Gastrocnemius medialis (tissue), 4 donors: ENCODE measurements around the gene NLGN2. TPM values are rescaled to one million over a fixed set of nuclear protein-coding genes. Genes with fewer than 3 reads are reported as not detected.

Source experiments
- ATAC-seq, 2 donors: fragments of 150-250 bp; one replicate each; pipeline ENCODE4 v1.9.1; 2016
- DNase-seq, 2 donors: peaks; one replicate each; pipeline ENCODE4 v3.0.0-alpha.2; 2019
- H3K27ac ChIP-seq, 4 donors: fragments of 200-600 bp; sonication (generic); 1 replicate in 1 of 4; 2 replicates in 3 of 4; pipeline ENCODE4 v1.5.1; 2016 to 2018; ENCODE audit warnings: mild to moderate bottlenecking in 2 of 4, moderate library complexity in 1 of 4
- H3K27me3 ChIP-seq, 3 donors: fragments of 200-600 bp; sonication (generic) in 2 of 3; 1 replicate in 1 of 3; 2 replicates in 2 of 3; pipeline versions ENCODE4 v1.5.1 to v1.6.0; 2016 to 2019; ENCODE audit warnings: mild to moderate bottlenecking in 1 of 3, moderate library complexity in 1 of 3
- H3K36me3 ChIP-seq, 2 donors: fragments of 200-600 bp; sonication (generic) in 1 of 2; one replicate each; pipeline ENCODE4 v1.5.1; 2017 to 2018
- H3K4me1 ChIP-seq, 2 donors: fragments of 200-600 bp; sonication (generic) in 1 of 2; one replicate each; pipeline ENCODE4 v1.5.1; 2016 to 2017; ENCODE audit warnings: mild to moderate bottlenecking in 2 of 2
- H3K4me3 ChIP-seq, 4 donors: fragments of 200-600 bp; sonication (generic) in 3 of 4; 1 replicate in 1 of 4; 2 replicates in 3 of 4; pipeline ENCODE4 v1.5.1; 2016 to 2019; ENCODE audit warnings: mild to moderate bottlenecking in 2 of 4
- H3K9me3 ChIP-seq, 3 donors: fragments of 200-600 bp; sonication (generic) in 2 of 3; 1 replicate in 1 of 3; 2 replicates in 2 of 3; pipeline ENCODE4 v1.5.1; 2016 to 2019
- CTCF ChIP-seq, 5 experiments: fragments of 450-650 bp in 3 of 5; fragments of 200-600 bp in 2 of 5; sonication (generic) in 2 of 5; IDR thresholded peaks in 4 of 5; conservative IDR thresholded peaks in 1 of 5; 1 replicate in 4 of 5; 2 replicates in 1 of 5; pipeline ENCODE4 v1.5.1; 2016 to 2019; ENCODE audit warnings: antibody characterized with exemption in 5 of 5, mild to moderate bottlenecking in 3 of 5, moderate library complexity in 3 of 5
- POLR2A ChIP-seq, 2 donors: fragments of 450-650 bp; IDR thresholded peaks; one replicate each; pipeline ENCODE4 v1.6.1; 2017; ENCODE audit warnings: antibody characterized with exemption in 2 of 2, mild to moderate bottlenecking in 2 of 2, moderate library complexity in 2 of 2
- in situ Hi-C, 4 donors: fragments of 200-750 bp; cut with MboI; loops; one replicate each; pipeline versions ENCODE4 v1.15.0 to v1.8.0; 2017; ENCODE audit warnings: low sequenced_read_pairs in 4 of 4
- intact Hi-C: fragments of 100-400 bp; cut with DNase I; formaldehyde crosslinking; loops from one replicate; pipeline ENCODE4 v1.15.1; 2023; ENCODE audit warnings: low total_unique reads
- total RNA-seq, 4 donors: library from RNA; depleted of rRNA; stranded (reverse); fragments of >200 nt; gene quantifications; one replicate each; pipeline versions ENCODE4 v1.1.0 to v1.2.3, GENCODE V29; 2016

Gene NLGN2
- total RNA-seq, 4 donors from 2014 or later = 4.2 to 6.6 (median 4.4) TPM

GRCh38 chr17:7440113-7440833, 32.6 kb downstream of the NLGN2 start:
- Histone ChIP-seq H3K36me3 (no peaks in the 10 kb centered on the region), H3K27me3 (peaks cover 0 to 4% (median 0%) of the 10 kb centered on the region in 3 donors), H3K27ac (peak overlapping the region; percentile 44 to 100 (median 88)), H3K9me3 (no peaks in the 10 kb centered on the region), H3K4me1 (peaks cover 48 to 72% of the 10 kb centered on the region in 2 donors), H3K4me3 (peak overlapping the region; percentile 55 to 82 (median 62))
- in situ Hi-C loops = loop anchor here in 2 of 4 donors (5.0 to 25.0 kb wide), 2 partner anchors 37 to 122 kb away; partner anchors contain the start of genes SENP3 (in 1 of the 2), TNFSF13 (in 1 of the 2) and ZBTB4 (in 1 of the 2)
- peak; percentile 61 to 77 for DNase-seq
- TF ChIP-seq CTCF (IDR thresholded peaks at IDR 0.05 in 4 of 5, conservative IDR thresholded peaks at IDR 0.05 in 1 of 5) (no peak), POLR2A (IDR thresholded peaks at IDR 0.05) (no peak)
- intact Hi-C loops = no loop called here
- peak in 1 of 2 donors; percentile 7 for ATAC-seq

- H3K4me1 ChIP-seq = peaks cover 42 to 67% of the 10 kb centered on the region in 2 donors
- peak overlapping the region; percentile 44 to 100 (median 88) for H3K27ac ChIP-seq
- peak; percentile 59 to 85 for DNase-seq
- in situ Hi-C loops (loop anchor here in 2 of 4 donors (5.0 to 25.0 kb wide), 2 partner anchors 36 to 121 kb away; partner anchors contain the start of genes SENP3 (in 1 of the 2), TNFSF13 (in 1 of the 2) and ZBTB4 (in 1 of the 2)), intact Hi-C loops (no loop called here)
- no peaks in the 10 kb centered on the region for H3K9me3 ChIP-seq
- peak overlapping the region; percentile 55 to 82 (median 62) for H3K4me3 ChIP-seq
- TF ChIP-seq POLR2A (IDR thresholded peaks at IDR 0.05) = peak in 1 of 2 donors; percentile 31
- no peak for TF ChIP-seq CTCF (IDR thresholded peaks at IDR 0.05 in 4 of 5, conservative IDR thresholded peaks at IDR 0.05 in 1 of 5)
- H3K36me3 ChIP-seq = no peaks in the 10 kb centered on the region
- peaks cover 0 to 4% (median 0%) of the 10 kb centered on the region in 3 donors for H3K27me3 ChIP-seq
- ATAC-seq = peak in 1 of 2 donors; percentile 11
Measured at GRCh38 chr17:7440834-7441195, 33.2 kb downstream of the NLGN2 start.

GRCh38 chr17:7441266-7441665, 33.6 kb downstream of the NLGN2 start:
- in situ Hi-C loops (loop anchor here in 2 of 4 donors (5.0 to 25.0 kb wide), 2 partner anchors 36 to 121 kb away; partner anchors contain the start of genes SENP3 (in 1 of the 2), TNFSF13 (in 1 of the 2) and ZBTB4 (in 1 of the 2)), intact Hi-C loops (no loop called here)
- TF ChIP-seq CTCF (IDR thresholded peaks at IDR 0.05 in 4 of 5, conservative IDR thresholded peaks at IDR 0.05 in 1 of 5) (no peak), POLR2A (IDR thresholded peaks at IDR 0.05) (no peak)
- Histone ChIP-seq H3K4me1 (peaks cover 38 to 67% of the 10 kb centered on the region in 2 donors), H3K4me3 (peak overlapping the region in 1 of 4 donors; percentile 62), H3K9me3 (no peaks in the 10 kb centered on the region), H3K27me3 (peaks cover 0 to 4% (median 0%) of the 10 kb centered on the region in 3 donors), H3K36me3 (no peaks in the 10 kb centered on the region), H3K27ac (peak overlapping the region; percentile 44 to 100 (median 88))
- DNase-seq (no peak), ATAC-seq (no peak)

GRCh38 chr17:7442142-7442541, 34.5 kb downstream of the NLGN2 start:
- H3K27me3 ChIP-seq = peaks cover 0 to 4% (median 0%) of the 10 kb centered on the region in 3 donors
- DNase-seq (no peak), ATAC-seq (no peak)
- H3K4me3 ChIP-seq = no peak overlapping the region
- H3K36me3 ChIP-seq = no peaks in the 10 kb centered on the region
- intact Hi-C loops (no loop called here), in situ Hi-C loops (loop anchor here in 2 of 4 donors (5.0 to 25.0 kb wide), 2 partner anchors 35 to 120 kb away; partner anchors contain the start of genes SENP3 (in 1 of the 2), TNFSF13 (in 1 of the 2) and ZBTB4 (in 1 of the 2))
- peaks cover 32 to 67% of the 10 kb centered on the region in 2 donors for H3K4me1 ChIP-seq
- peak overlapping the region in 3 of 4 donors; percentile 97 to 100 (median 98) for H3K27ac ChIP-seq
- no peak for TF ChIP-seq CTCF (IDR thresholded peaks at IDR 0.05 in 4 of 5, conservative IDR thresholded peaks at IDR 0.05 in 1 of 5)
- TF ChIP-seq POLR2A (IDR thresholded peaks at IDR 0.05) = no peak
- no peaks in the 10 kb centered on the region for H3K9me3 ChIP-seq
